HepG2 (cell line): Measurements from ENCODE around the gene GFRA1. TPM values are rescaled to one million over a fixed set of nuclear protein-coding genes. Genes with fewer than 3 reads are reported as not detected.

Source experiments
- ARID4A ChIP-seq: sonication (generic); formaldehyde crosslinking; IDR thresholded peaks from 2 replicates; pipeline ENCODE4 v1.5.0; 2020; ENCODE audit warnings: mild to moderate bottlenecking, missing genetic modification reagents, borderline replicate concordance
- BATF2 ChIP-seq: sonication (generic); formaldehyde crosslinking; IDR thresholded peaks from 2 replicates; pipeline ENCODE4 v1.8.0; 2022; ENCODE audit warnings: mild to moderate bottlenecking, missing genetic modification reagents, moderate library complexity
- BCL6 ChIP-seq: IDR thresholded peaks from 2 replicates; pipeline ENCODE4 v1.6.1; 2016; ENCODE audit warnings: missing genetic modification reagents, missing compliant biosample characterization
- CEBPG ChIP-seq: IDR thresholded peaks from 2 replicates; pipeline ENCODE4 v1.6.1; 2016
- EEA1 ChIP-seq: sonication (generic); formaldehyde crosslinking; IDR thresholded peaks from 2 replicates; pipeline ENCODE4 v1.5.1; 2020; ENCODE audit warnings: mild to moderate bottlenecking, missing genetic modification reagents, borderline replicate concordance
- FOXO1 ChIP-seq: sonication (generic); formaldehyde crosslinking; IDR thresholded peaks from 2 replicates; pipeline ENCODE4 v1.4.0; 2020; ENCODE audit warnings: missing genetic modification reagents
- HDAC1 ChIP-seq: sonication (generic); formaldehyde crosslinking; IDR thresholded peaks from 2 replicates; pipeline ENCODE4 v1.5.1; 2020; ENCODE audit warnings: mild to moderate bottlenecking, missing genetic modification reagents
- LRRFIP1 ChIP-seq: sonication (generic); formaldehyde crosslinking; conservative IDR thresholded peaks from 2 replicates; pipeline ENCODE4 v1.4.0; 2020; ENCODE audit warnings: missing genetic modification reagents
- REXO4 ChIP-seq: sonication (generic); formaldehyde crosslinking; IDR thresholded peaks from 2 replicates; pipeline ENCODE4 v1.8.0; 2022; ENCODE audit warnings: missing genetic modification reagents, mild to moderate bottlenecking, borderline replicate concordance
- RFXANK ChIP-seq: IDR thresholded peaks from 2 replicates; pipeline ENCODE4 v1.6.1; 2016
- SETDB1 ChIP-seq: sonication (generic); formaldehyde crosslinking; IDR thresholded peaks from 2 replicates; pipeline ENCODE4 v1.5.1; 2020; ENCODE audit warnings: missing genetic modification reagents, mild to moderate bottlenecking, borderline replicate concordance
- SNRNP70 ChIP-seq: fragments of 200-400 bp; formaldehyde crosslinking; IDR thresholded peaks from 2 replicates; pipeline ENCODE4 v1.6.1; 2017; ENCODE audit warnings: mild to moderate bottlenecking, low read depth, low read length, moderate library complexity
- TAF15 ChIP-seq: fragments of 200-400 bp; formaldehyde crosslinking; IDR thresholded peaks from one replicate; pipeline ENCODE4 v1.6.1; 2018; ENCODE audit warnings: mild to moderate bottlenecking, low read depth, low read length; ENCODE audit not compliant: poor library complexity, severe bottlenecking
- YEATS4 ChIP-seq: sonication (generic); formaldehyde crosslinking; IDR thresholded peaks from 2 replicates; pipeline ENCODE4 v1.4.0; 2020; ENCODE audit warnings: missing genetic modification reagents, borderline replicate concordance
- ZC3H4 ChIP-seq: sonication (generic); formaldehyde crosslinking; IDR thresholded peaks from 2 replicates; pipeline ENCODE4 v1.4.0; 2020; ENCODE audit warnings: missing genetic modification reagents, borderline replicate concordance
- ZFP41 ChIP-seq: sonication (generic); formaldehyde crosslinking; IDR thresholded peaks from 2 replicates; pipeline ENCODE4 v1.4.0; 2020; ENCODE audit warnings: mild to moderate bottlenecking, missing genetic modification reagents, borderline replicate concordance
- ZNF224 ChIP-seq: sonication (generic); formaldehyde crosslinking; IDR thresholded peaks from 2 replicates; pipeline ENCODE4 v1.5.0; 2020; ENCODE audit warnings: mild to moderate bottlenecking, missing genetic modification reagents
- ZNF235 ChIP-seq: sonication (generic); formaldehyde crosslinking; IDR thresholded peaks from 2 replicates; pipeline ENCODE4 v1.8.1; 2023; ENCODE audit warnings: mild to moderate bottlenecking, missing genetic modification reagents, borderline replicate concordance
- polyA plus RNA-seq, 8 experiments: library from polyadenylated mRNA; depleted of rRNA in 3 of 8; stranded (reverse) in 7 of 8; unstranded in 1 of 8; fragments of >200 nt; fragmentation: Illumina TruSeq in 4 of 8; extraction: Trizol in 4 of 8; gene quantifications; 2 replicates each; pipeline versions ENCODE4 v1.2.1 to v1.2.3, GENCODE V29; 2011 to 2016; ENCODE audit warnings: low read depth in 4 of 8, missing spikeins in 1 of 8, mixed read lengths in 1 of 8; ENCODE audit not compliant: insufficient read depth in 1 of 8
- total RNA-seq, 5 experiments: library from RNA; depleted of rRNA; stranded (reverse); fragments of >200 nt; fragmentation: Illumina TruSeq; extraction: Trizol; gene quantifications; 2 replicates each; pipeline ENCODE4 v1.2.3, GENCODE V29; 2016; ENCODE audit warnings: low read depth in 1 of 5
- TF ChIP-seq, protein P1 (sequence below): sonication (generic); formaldehyde crosslinking; IDR thresholded peaks from 2 replicates; pipeline ENCODE4 v1.8.1; 2023; ENCODE audit warnings: missing genetic modification reagents, inconsistent platforms, borderline replicate concordance

GFRA1 gene
- total and polyA plus RNA-seq, 2 of the 13 experiments (the other 11 are each of a cell fraction or from before 2014, with no cell fraction given): not detected

DNA sequence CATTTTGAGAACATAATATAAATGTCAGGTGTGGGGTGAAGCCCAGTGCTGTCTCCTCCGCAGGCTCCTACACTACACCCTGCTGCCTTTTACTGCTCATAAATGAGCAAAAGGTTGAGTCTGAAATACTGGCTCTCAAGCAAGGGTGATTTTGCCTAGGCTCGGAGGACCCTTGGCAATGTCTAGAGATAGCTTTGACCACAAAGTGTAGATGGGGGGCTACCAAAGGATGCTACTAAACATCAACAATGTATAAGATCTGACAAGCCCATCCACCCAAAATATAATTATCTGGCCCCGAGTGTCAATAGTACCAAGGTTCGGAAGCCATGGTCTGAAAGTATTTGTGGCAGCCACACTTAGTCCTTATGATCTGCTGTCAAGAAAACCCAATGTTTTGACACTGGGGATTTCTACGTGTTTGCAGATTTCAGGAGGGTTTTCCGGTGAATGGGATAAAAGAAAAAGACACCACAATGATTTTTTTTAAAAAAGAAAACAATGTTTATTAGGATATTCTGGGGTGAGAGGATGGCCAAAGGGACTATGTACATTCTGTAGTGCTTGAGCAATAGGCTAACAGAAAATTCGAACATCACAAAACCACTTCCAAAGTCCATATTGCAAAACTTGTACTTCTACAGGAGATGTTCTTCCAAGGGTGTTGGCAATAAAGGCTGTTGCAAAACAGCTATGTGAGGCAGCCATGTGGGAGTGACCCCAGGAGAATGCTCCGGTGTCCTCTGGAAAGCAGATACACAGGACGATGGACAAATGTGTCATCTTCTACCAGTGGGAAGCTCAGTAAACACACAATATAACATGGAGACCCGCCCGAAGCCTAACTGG is 216.3 kb downstream of the GFRA1 start (continued):
- TF ChIP-seq BATF2 (CRISPR knock-in tag) (no peak), ZFP41 (no peak), ARID4A (CRISPR knock-in tag) (peak; percentile 42; the same call in 1 of the 2 replicates), FOXO1 (CRISPR knock-in tag) (peak; percentile 95), SNRNP70 (no peak), EEA1 (no peak), YEATS4 (CRISPR knock-in tag) (peak; percentile 76), HDAC1 (peak; percentile 68), ZNF235 (CRISPR knock-in tag) (no peak), LRRFIP1 (CRISPR knock-in tag) (no peak), CEBPG (peak; percentile 98), ZNF224 (CRISPR knock-in tag) (no peak), BCL6 (CRISPR knock-in tag) (peak; percentile 84), ZC3H4 (no peak), RFXANK (CRISPR knock-in tag) (no peak), TAF15 (no peak), SETDB1 (CRISPR knock-in tag) (no peak), REXO4 (CRISPR knock-in tag) (no peak)
- TF ChIP-seq, protein P1, sequence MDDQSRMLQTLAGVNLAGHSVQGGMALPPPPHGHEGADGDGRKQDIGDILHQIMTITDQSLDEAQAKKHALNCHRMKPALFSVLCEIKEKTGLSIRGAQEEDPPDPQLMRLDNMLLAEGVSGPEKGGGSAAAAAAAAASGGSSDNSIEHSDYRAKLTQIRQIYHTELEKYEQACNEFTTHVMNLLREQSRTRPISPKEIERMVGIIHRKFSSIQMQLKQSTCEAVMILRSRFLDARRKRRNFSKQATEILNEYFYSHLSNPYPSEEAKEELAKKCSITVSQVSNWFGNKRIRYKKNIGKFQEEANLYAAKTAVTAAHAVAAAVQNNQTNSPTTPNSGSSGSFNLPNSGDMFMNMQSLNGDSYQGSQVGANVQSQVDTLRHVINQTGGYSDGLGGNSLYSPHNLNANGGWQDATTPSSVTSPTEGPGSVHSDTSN (CRISPR knock-in tag): no peak
